MM.1S (cell line): ENCODE results near the gene GMCL2.

Experiments
- DNase-seq: peaks from one replicate; pipeline ENCODE4 v3.0.0-alpha.2; 2015
- H2AFZ ChIP-seq: fragments of 300-600 bp; sonication (generic); 2 replicates; pipeline ENCODE4 v1.6.0; 2016; ENCODE audit warnings: antibody characterized with exemption, low read length
- H3F3A ChIP-seq: fragments of 300-600 bp; sonication (generic); 2 replicates; pipeline ENCODE4 v1.6.1; 2016; ENCODE audit warnings: mild to moderate bottlenecking, antibody characterized with exemption, low read length, moderate library complexity, mixed read lengths; ENCODE audit not compliant: insufficient read depth
- H3K27ac ChIP-seq: fragments of 300-600 bp; sonication (generic); 2 replicates; pipeline ENCODE4 v1.5.1; 2016; ENCODE audit warnings: mild to moderate bottlenecking, low read length
- H3K27me3 ChIP-seq: fragments of 300-600 bp; sonication (generic); replicated peaks from 2 replicates; pipeline ENCODE4 v1.6.0; 2016; ENCODE audit warnings: low read length; ENCODE audit not compliant: insufficient read depth
- H3K36me3 ChIP-seq: fragments of 300-600 bp; sonication (generic); replicated peaks from 2 replicates; pipeline ENCODE4 v1.6.1; 2016; ENCODE audit warnings: mild to moderate bottlenecking, low read length, mixed read lengths; ENCODE audit not compliant: insufficient read depth
- H3K4me1 ChIP-seq: fragments of 300-600 bp; sonication (generic); 2 replicates; pipeline ENCODE4 v1.6.1; 2016; ENCODE audit warnings: low read length, mixed read lengths
- H3K4me2 ChIP-seq: fragments of 300-600 bp; sonication (generic); 2 replicates; pipeline ENCODE4 v1.6.0; 2016; ENCODE audit warnings: low read depth, low read length
- H3K4me3 ChIP-seq: fragments of 300-600 bp; sonication (generic); 2 replicates; pipeline ENCODE4 v1.5.1; 2016; ENCODE audit warnings: low read length, mixed read lengths
- H3K79me2 ChIP-seq: fragments of 300-600 bp; sonication (generic); 2 replicates; pipeline ENCODE4 v1.6.1; 2016; ENCODE audit warnings: mixed run types, low read length, mixed read lengths
- H3K9ac ChIP-seq: fragments of 300-600 bp; sonication (generic); 2 replicates; pipeline ENCODE4 v1.6.1; 2016; ENCODE audit warnings: low read length, mixed read lengths
- H3K9me2 ChIP-seq: fragments of 300-600 bp; sonication (generic); replicated peaks from 2 replicates; pipeline ENCODE4 v1.6.1; 2016; ENCODE audit warnings: mild to moderate bottlenecking, low read length, mixed read lengths; ENCODE audit not compliant: insufficient read depth
- H3K9me3 ChIP-seq: fragments of 300-600 bp; sonication (generic); replicated peaks from 2 replicates; pipeline ENCODE4 v1.6.1; 2016; ENCODE audit warnings: mild to moderate bottlenecking, low read length, mixed read lengths; ENCODE audit not compliant: insufficient read depth
- H4K20me1 ChIP-seq: fragments of 300-600 bp; sonication (generic); 2 replicates; pipeline ENCODE4 v1.6.1; 2016; ENCODE audit warnings: mild to moderate bottlenecking, low read length, moderate library complexity, mixed read lengths; ENCODE audit not compliant: insufficient read depth
- CTCF ChIP-seq: fragments of 300-600 bp; sonication (generic); IDR thresholded peaks from 2 replicates; pipeline ENCODE4 v1.5.1; 2016; ENCODE audit warnings: antibody characterized with exemption, low read length, mixed read lengths
- EZH2 ChIP-seq: fragments of 300-600 bp; sonication (generic); optimal IDR thresholded peaks from 2 replicates; pipeline ENCODE3; 2017; ENCODE audit warnings: low read depth, mild to moderate bottlenecking, antibody characterized with exemption, low read length, mixed read lengths
- EZH2phosphoT487 ChIP-seq: fragments of 300-600 bp; sonication (generic); IDR thresholded peaks from 2 replicates; pipeline ENCODE4 v1.6.1; 2018; ENCODE audit warnings: antibody characterized with exemption, low read length

GMCL2 gene

GRCh38 chr5:178227929-178228328 lies 40.8 kb upstream of the GMCL2 start:
- Histone ChIP-seq H3K9me3 (no peaks in the 10 kb centered on the region), H3K27me3 (no peaks in the 10 kb centered on the region), H3K27ac (no peak overlapping the region), H3K9me2 (no peaks in the 10 kb centered on the region), H3K36me3 (no peaks in the 10 kb centered on the region), H3F3A (0 out of 2 replicates have a peak, but pooled peaks cover 3% of the 10 kb centered on the region), H3K4me2 (no peak overlapping the region), H4K20me1 (no peaks in the 10 kb centered on the region), H3K79me2 (peaks cover 27% of the 10 kb centered on the region), H3K4me1 (peaks cover 12% of the 10 kb centered on the region), H3K4me3 (no peak overlapping the region), H2AFZ (no peak overlapping the region), H3K9ac (no peak overlapping the region)
- TF ChIP-seq CTCF (no peak), EZH2phosphoT487 (no peak), EZH2 (no peak)
- no peak for DNase-seq

- Histone ChIP-seq H3K9me2 (no peaks in the 10 kb centered on the region), H3K4me1 (peaks cover 9% of the 10 kb centered on the region), H3K4me3 (no peak overlapping the region), H4K20me1 (no peaks in the 10 kb centered on the region), H3K27ac (no peak overlapping the region), H3F3A (no peaks in the 10 kb centered on the region), H3K27me3 (no peaks in the 10 kb centered on the region), H3K4me2 (no peak overlapping the region), H3K9me3 (no peaks in the 10 kb centered on the region), H2AFZ (no peak overlapping the region), H3K9ac (no peak overlapping the region), H3K79me2 (peaks cover 27% of the 10 kb centered on the region), H3K36me3 (no peaks in the 10 kb centered on the region)
- no peak for DNase-seq
- TF ChIP-seq CTCF, result no peak
- no peak for TF ChIP-seq EZH2
- TF ChIP-seq EZH2phosphoT487, result no peak
These were observed 40.0 kb upstream of the GMCL2 start for GRCh38 chr5:178227138-178227659.

GRCh38 chr5:178225174-178225573 lies 38.0 kb upstream of the GMCL2 start:
- H4K20me1 ChIP-seq, result no peaks in the 10 kb centered on the region
- TF ChIP-seq EZH2phosphoT487, result no peak
- TF ChIP-seq EZH2, result no peak
- no peak for TF ChIP-seq CTCF
- H3K27me3 ChIP-seq, result no peaks in the 10 kb centered on the region
- H3K27ac ChIP-seq, result no peak overlapping the region
- no peak for DNase-seq
- no peaks in the 10 kb centered on the region for H3K36me3 ChIP-seq
- H3K4me3 ChIP-seq, result no peak overlapping the region
- no peak overlapping the region for H2AFZ ChIP-seq
- H3K9ac ChIP-seq, result no peak overlapping the region
- H3K4me2 ChIP-seq, result no peak overlapping the region
- no peaks in the 10 kb centered on the region for H3K9me3 ChIP-seq
- no peaks in the 10 kb centered on the region for H3K9me2 ChIP-seq
- H3K4me1 ChIP-seq, result no peaks in the 10 kb centered on the region
- H3F3A ChIP-seq, result peaks cover 5% of the 10 kb centered on the region; the same call in 1 of the 2 replicates
- peaks cover 7% of the 10 kb centered on the region for H3K79me2 ChIP-seq

- H3K79me2 ChIP-seq, result no peaks in the 10 kb centered on the region
- no peak overlapping the region for H3K27ac ChIP-seq
- H3K36me3 ChIP-seq, result no peaks in the 10 kb centered on the region
- H3K4me3 ChIP-seq, result no peak overlapping the region
- no peak overlapping the region for H3K4me2 ChIP-seq
- H2AFZ ChIP-seq, result no peak overlapping the region
- peaks cover 5% of the 10 kb centered on the region; the same call in 1 of the 2 replicates for H3F3A ChIP-seq
- DNase-seq, result no peak
- no peaks in the 10 kb centered on the region for H3K9me3 ChIP-seq
- H3K27me3 ChIP-seq, result no peaks in the 10 kb centered on the region
- no peak overlapping the region for H3K9ac ChIP-seq
- no peaks in the 10 kb centered on the region for H3K9me2 ChIP-seq
- TF ChIP-seq EZH2, result no peak
- no peak for TF ChIP-seq EZH2phosphoT487
- no peak for TF ChIP-seq CTCF
- no peaks in the 10 kb centered on the region for H3K4me1 ChIP-seq
- H4K20me1 ChIP-seq, result no peaks in the 10 kb centered on the region
These were observed 37.2 kb upstream of the GMCL2 start for GRCh38 chr5:178224403-178224802.
